ENCODE measurements around the gene IPCEF1. TPM values are rescaled to one million over a fixed set of nuclear protein-coding genes. Genes with fewer than 3 reads are reported as not detected.

Gene IPCEF1, protein sequence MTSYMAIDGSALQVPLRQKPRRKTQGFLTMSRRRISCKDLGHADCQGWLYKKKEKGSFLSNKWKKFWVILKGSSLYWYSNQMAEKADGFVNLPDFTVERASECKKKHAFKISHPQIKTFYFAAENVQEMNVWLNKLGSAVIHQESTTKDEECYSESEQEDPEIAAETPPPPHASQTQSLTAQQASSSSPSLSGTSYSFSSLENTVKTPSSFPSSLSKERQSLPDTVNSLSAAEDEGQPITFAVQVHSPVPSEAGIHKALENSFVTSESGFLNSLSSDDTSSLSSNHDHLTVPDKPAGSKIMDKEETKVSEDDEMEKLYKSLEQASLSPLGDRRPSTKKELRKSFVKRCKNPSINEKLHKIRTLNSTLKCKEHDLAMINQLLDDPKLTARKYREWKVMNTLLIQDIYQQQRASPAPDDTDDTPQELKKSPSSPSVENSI
- total RNA-seq = not detected

- no peak for DNase-seq (ENCODE audit: low spot score in 2 of 2)
- H3K27ac ChIP-seq = no peak within 1 kb of the TSS
- intact Hi-C loops (cut with DNase I) = no loop called here
- H3K9me3 ChIP-seq = no peaks in the 10 kb centered on the region
- no peaks in the 10 kb centered on the region for H3K4me1 ChIP-seq
- no peaks in the 10 kb centered on the region for H3K27me3 ChIP-seq
- no peaks in the 10 kb centered on the region for H3K36me3 ChIP-seq
- no peak within 1 kb of the TSS for H3K4me3 ChIP-seq
- TF ChIP-seq, protein P1, sequence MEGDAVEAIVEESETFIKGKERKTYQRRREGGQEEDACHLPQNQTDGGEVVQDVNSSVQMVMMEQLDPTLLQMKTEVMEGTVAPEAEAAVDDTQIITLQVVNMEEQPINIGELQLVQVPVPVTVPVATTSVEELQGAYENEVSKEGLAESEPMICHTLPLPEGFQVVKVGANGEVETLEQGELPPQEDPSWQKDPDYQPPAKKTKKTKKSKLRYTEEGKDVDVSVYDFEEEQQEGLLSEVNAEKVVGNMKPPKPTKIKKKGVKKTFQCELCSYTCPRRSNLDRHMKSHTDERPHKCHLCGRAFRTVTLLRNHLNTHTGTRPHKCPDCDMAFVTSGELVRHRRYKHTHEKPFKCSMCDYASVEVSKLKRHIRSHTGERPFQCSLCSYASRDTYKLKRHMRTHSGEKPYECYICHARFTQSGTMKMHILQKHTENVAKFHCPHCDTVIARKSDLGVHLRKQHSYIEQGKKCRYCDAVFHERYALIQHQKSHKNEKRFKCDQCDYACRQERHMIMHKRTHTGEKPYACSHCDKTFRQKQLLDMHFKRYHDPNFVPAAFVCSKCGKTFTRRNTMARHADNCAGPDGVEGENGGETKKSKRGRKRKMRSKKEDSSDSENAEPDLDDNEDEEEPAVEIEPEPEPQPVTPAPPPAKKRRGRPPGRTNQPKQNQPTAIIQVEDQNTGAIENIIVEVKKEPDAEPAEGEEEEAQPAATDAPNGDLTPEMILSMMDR (IDR thresholded peaks at IDR 0.05) = no peak
Measured at GRCh38 chr6:154356690-154357089, at the start of gene IPCEF1. Gene IPCEF1 (minus strand): TSS chr6:154356803. CDS start chr6:154265947, 90,856 bp downstream.

DNA sequence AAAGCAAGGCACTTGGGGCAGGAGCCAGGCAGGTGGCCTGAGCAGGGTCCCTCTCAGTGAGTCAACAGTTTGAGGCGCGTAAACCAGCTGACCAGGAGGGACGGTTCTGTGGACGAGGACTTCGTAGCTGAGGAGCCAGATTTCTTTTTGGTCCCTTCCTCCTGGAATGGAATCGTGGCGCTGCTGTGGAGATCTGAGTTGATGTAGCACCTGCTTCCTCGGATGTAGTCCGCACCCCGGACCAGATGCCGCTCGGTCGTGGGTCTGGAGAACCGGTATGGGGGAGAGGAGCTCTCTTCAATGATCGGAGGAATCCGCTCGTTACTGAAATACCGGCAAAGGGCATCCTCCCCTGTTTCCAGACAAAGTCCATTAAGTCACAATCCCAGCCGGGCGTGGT lies 49.7 kb upstream of the IPCEF1 start:
- peak overlapping the region; percentile 47 to 56 for H3K27ac ChIP-seq
- intact Hi-C loops (cut with DNase I) = no loop called here
- H3K9me3 ChIP-seq = no peaks in the 10 kb centered on the region

DNA sequence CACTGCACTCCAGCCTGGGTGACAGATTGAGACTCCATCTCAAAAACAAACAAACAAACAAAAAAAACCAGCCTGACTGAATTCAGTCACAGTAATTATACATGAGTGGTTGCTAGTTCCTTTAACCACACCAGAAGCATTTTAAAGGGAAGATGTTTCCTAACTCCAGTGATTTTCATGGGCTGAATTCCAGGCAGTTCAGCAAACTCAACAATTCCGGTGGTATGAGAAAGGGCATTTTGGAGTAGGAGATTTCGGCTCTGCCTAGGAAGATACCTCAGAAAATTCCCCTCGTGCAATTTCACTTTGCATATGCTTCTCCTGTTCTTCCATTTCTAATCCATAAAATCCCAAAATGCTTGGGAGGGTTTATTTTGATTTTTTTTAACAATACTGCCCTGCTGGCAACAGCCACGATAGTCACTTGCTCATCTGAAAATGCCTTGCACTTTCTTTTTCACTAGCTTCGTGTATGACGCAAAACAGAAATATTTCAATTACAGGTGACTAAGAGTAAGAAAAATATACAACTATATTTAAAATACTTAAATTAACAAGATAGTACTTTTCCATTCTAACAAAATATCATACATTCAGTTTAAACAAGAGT lies 48.3 kb upstream of the IPCEF1 start:
- Histone ChIP-seq H3K4me1 (peaks cover 0 to 26% of the 10 kb centered on the region in 2 donors), H3K27me3 (no peaks in the 10 kb centered on the region), H3K4me3 (peak overlapping the region; percentile 1 to 47), H3K36me3 (peaks cover 8 to 24% of the 10 kb centered on the region in 2 donors), H3K27ac (peak overlapping the region; percentile 56 to 59), H3K9me3 (no peaks in the 10 kb centered on the region)
- DNase-seq (ENCODE audit: low spot score in 2 of 2) = no peak
- TF ChIP-seq, protein P1 (IDR thresholded peaks at IDR 0.05) = no peak
- intact Hi-C loops (cut with DNase I) = no loop called here

More for the DNA sequence above, 49.7 kb upstream of the IPCEF1 start:
- TF ChIP-seq, protein P1 (IDR thresholded peaks at IDR 0.05) = no peak
- Histone ChIP-seq H3K27me3 (no peaks in the 10 kb centered on the region), H3K4me3 (no peak overlapping the region), H3K36me3 (peaks cover 3 to 16% of the 10 kb centered on the region in 2 donors), H3K4me1 (peaks cover 5 to 35% of the 10 kb centered on the region in 2 donors)
- peak in 1 of 2 donors; percentile 56 for DNase-seq (ENCODE audit: low spot score in 2 of 2)

- H3K27me3 ChIP-seq = no peaks in the 10 kb centered on the region
- peaks cover 8 to 24% of the 10 kb centered on the region in 2 donors for H3K36me3 ChIP-seq
- DNase-seq (ENCODE audit: low spot score in 2 of 2) = peak in 1 of 2 donors; percentile 61
- no peaks in the 10 kb centered on the region for H3K9me3 ChIP-seq
- peaks cover 0 to 15% of the 10 kb centered on the region in 2 donors for H3K4me1 ChIP-seq
- TF ChIP-seq, protein P1 (IDR thresholded peaks at IDR 0.05) = no peak
- intact Hi-C loops (cut with DNase I) = no loop called here
- no peak overlapping the region for H3K4me3 ChIP-seq
- peak overlapping the region; percentile 56 to 59 for H3K27ac ChIP-seq
Measured at GRCh38 chr6:154403788-154404187, 47.2 kb upstream of the IPCEF1 start.

- intact Hi-C loops (cut with DNase I) = no loop called here
- TF ChIP-seq, protein P1 (IDR thresholded peaks at IDR 0.05) = no peak
- H3K4me3 ChIP-seq = no peak overlapping the region
- H3K27me3 ChIP-seq = no peaks in the 10 kb centered on the region
- H3K27ac ChIP-seq = no peak overlapping the region
- peaks cover 8 to 30% of the 10 kb centered on the region in 2 donors for H3K36me3 ChIP-seq
- no peaks in the 10 kb centered on the region for H3K9me3 ChIP-seq
- H3K4me1 ChIP-seq = peaks cover 0 to 9% of the 10 kb centered on the region in 2 donors
- DNase-seq (ENCODE audit: low spot score in 2 of 2) = no peak
Measured at GRCh38 chr6:154402081-154402780, 45.6 kb upstream of the IPCEF1 start.

Data from ascending aorta (tissue), 2 donors.